Thoracic aorta (tissue), 2 donors: ENCODE measurements around the gene FOCAD. TPM values are rescaled to one million over a fixed set of nuclear protein-coding genes. Genes with fewer than 3 reads are reported as not detected.

ENCODE experiments used
- ATAC-seq: fragments of 150-250 bp; one replicate; pipeline ENCODE4 v1.8.0; 2017; ENCODE audit warnings: low read depth; ENCODE audit not compliant: insufficient number of reproducible peaks, low FRiP score
- DNase-seq: peaks from one replicate; pipeline ENCODE4 v3.0.0-alpha.2; 2020; ENCODE audit warnings: low spot score
- H3K27ac ChIP-seq, 2 donors: fragments of 200-600 bp; sonication (generic); 1 replicate in 1 of 2; 2 replicates in 1 of 2; pipeline ENCODE4 v1.5.1; 2016; ENCODE audit warnings: mild to moderate bottlenecking in 2 of 2, moderate library complexity in 2 of 2
- H3K27me3 ChIP-seq: fragments of 200-600 bp; sonication (generic); replicated peaks from 2 replicates; pipeline ENCODE4 v1.6.0; 2016; ENCODE audit warnings: mild to moderate bottlenecking; ENCODE audit not compliant: insufficient read depth
- H3K36me3 ChIP-seq: fragments of 200-600 bp; sonication (generic); one replicate; pipeline ENCODE4 v1.5.1; 2016
- H3K4me1 ChIP-seq, 2 donors: fragments of 200-600 bp; sonication (generic); 1 replicate in 1 of 2; 2 replicates in 1 of 2; pipeline versions ENCODE4 v1.5.1 to v1.6.0; 2016; ENCODE audit warnings: low read depth in 2 of 2, mild to moderate bottlenecking in 1 of 2; ENCODE audit not compliant: control insufficient read depth in 1 of 2
- H3K4me3 ChIP-seq: fragments of 200-600 bp; sonication (generic); 2 replicates; pipeline ENCODE4 v1.5.1; 2016; ENCODE audit warnings: mild to moderate bottlenecking
- H3K9me3 ChIP-seq: fragments of 200-600 bp; sonication (generic); 2 replicates; pipeline ENCODE4 v1.5.1; 2016
- total RNA-seq, 2 donors: library from RNA; depleted of rRNA; stranded (reverse); fragments of >200 nt; gene quantifications; one replicate each; pipeline versions ENCODE4 v1.1.0 to v1.2.3, GENCODE V29; 2016
- TF ChIP-seq, protein P1 (sequence below): fragments of 200-600 bp; sonication (generic); IDR thresholded peaks from one replicate; pipeline ENCODE4 v1.5.1; 2019; ENCODE audit warnings: antibody characterized with exemption

FOCAD gene
- total RNA-seq, 2 donors from 2014 or later, result 33.1 to 45.9 TPM

DNA sequence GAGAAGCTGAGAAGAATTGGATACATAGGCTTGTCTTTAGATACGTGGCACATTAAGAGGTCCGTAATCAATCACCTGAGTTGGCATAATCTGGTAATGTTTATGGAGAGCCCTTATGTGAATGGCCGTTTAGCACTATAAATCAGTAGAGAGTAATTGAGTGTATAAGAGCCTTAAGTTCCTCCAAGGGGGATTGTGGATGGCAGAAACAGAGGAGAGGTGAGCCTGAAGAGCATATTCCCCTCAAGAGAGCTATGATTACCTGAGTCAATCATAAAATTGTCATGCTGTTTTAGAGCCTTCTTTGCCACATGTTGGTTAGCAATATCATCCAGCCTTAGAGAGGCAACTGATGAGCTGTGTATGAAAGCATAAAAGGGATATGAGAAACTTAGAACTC is 58.8 kb downstream of the FOCAD start:
- H3K27ac ChIP-seq, result no peak overlapping the region
- H3K27me3 ChIP-seq, result no peaks in the 10 kb centered on the region
- H3K4me3 ChIP-seq, result no peak overlapping the region
- TF ChIP-seq, protein P1, sequence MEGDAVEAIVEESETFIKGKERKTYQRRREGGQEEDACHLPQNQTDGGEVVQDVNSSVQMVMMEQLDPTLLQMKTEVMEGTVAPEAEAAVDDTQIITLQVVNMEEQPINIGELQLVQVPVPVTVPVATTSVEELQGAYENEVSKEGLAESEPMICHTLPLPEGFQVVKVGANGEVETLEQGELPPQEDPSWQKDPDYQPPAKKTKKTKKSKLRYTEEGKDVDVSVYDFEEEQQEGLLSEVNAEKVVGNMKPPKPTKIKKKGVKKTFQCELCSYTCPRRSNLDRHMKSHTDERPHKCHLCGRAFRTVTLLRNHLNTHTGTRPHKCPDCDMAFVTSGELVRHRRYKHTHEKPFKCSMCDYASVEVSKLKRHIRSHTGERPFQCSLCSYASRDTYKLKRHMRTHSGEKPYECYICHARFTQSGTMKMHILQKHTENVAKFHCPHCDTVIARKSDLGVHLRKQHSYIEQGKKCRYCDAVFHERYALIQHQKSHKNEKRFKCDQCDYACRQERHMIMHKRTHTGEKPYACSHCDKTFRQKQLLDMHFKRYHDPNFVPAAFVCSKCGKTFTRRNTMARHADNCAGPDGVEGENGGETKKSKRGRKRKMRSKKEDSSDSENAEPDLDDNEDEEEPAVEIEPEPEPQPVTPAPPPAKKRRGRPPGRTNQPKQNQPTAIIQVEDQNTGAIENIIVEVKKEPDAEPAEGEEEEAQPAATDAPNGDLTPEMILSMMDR, result no peak
- no peaks in the 10 kb centered on the region for H3K9me3 ChIP-seq
- ATAC-seq, result no peak
- DNase-seq, result no peak
- no peaks in the 10 kb centered on the region for H3K4me1 ChIP-seq
- H3K36me3 ChIP-seq, result no peaks in the 10 kb centered on the region

DNA sequence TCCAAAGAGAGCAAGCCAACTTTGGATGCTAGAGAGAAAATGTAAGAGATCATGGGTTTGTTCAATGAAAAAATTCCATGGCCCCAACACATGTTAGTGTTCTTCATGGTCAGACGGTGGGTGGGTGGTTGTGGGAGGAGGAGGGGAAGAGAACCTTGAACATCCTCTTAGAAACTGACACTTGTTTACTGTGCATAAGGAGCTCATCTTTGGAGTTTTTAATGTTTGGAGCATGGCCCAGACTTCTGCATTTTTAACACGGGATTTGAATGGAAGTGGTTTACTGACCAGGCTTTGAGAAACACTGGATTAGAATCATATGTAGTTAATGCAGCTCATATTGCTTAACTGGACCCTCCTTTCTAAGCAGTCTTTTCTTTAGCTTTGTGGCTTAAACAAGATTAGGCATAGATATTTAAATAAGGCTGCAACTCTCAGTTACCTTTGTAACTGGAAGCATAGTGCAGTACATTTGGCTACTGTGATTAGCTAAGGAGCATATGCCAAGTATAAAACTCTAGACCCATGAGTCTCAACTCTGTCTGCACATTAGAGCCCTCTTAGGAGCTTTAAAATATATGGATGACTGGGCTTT is 60.1 kb downstream of the FOCAD start:
- Histone ChIP-seq H3K36me3 (no peaks in the 10 kb centered on the region), H3K4me1 (no peaks in the 10 kb centered on the region), H3K9me3 (no peaks in the 10 kb centered on the region), H3K27ac (no peak overlapping the region), H3K27me3 (no peaks in the 10 kb centered on the region), H3K4me3 (no peak overlapping the region)
- TF ChIP-seq, protein P1, result no peak
- DNase-seq (no peak), ATAC-seq (no peak)

DNA sequence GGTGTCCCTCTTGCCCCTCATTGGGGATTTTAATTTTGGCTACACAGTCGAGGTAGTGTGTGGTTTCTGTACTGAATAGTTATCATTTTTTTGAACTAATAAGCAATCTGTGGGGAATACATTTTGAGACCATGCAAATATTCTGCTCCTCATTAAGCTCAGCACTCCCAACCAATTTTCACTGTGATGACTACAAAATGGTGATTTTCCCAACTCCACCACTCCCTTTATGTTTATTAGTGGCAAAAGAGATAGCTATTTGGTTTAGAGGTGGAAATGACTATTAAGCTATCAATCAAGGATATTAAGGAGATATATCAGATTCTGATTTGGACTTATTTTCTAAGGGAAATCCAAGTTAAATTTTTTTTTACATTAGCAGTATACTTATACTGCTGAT is 62.9 kb downstream of the FOCAD start:
- ATAC-seq, result no peak
- H3K27ac ChIP-seq, result no peak overlapping the region

DNA sequence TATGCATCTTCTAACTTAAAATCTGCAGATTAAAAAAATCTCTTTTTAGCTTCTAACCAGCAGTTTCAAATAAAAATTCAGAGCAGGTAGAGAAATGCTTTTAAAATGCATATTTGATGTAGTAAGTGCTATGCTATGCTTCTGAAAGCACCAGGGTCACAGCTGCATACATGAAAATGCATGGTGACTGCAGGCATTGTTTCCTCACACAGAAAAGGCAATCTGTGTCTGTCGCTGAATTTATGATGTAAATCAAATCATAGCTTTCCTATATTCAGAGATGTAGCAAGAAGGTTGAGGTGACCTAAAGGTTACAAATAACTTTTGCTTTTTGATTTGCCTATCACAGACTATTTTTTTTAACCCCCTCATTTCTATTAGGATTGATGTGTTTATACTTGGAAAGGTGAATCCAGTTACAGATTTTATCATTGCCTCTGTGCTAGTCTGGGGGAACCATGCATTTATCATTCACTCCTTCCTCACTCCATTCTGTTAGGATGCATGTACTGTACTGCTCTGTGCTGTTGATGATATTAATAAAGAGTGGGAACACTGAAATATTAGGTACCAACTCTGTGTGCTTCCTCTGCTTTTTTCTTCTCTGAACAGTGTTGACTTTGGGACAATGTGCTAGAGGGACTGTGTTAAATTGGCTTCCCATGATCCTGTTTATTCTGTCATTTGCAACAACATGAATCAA is 65.6 kb downstream of the FOCAD start:
- H3K4me1 ChIP-seq, result peaks cover 0 to 15% of the 10 kb centered on the region in 2 donors
- no peak for DNase-seq
- no peaks in the 10 kb centered on the region for H3K9me3 ChIP-seq
- H3K36me3 ChIP-seq, result no peaks in the 10 kb centered on the region
- H3K27me3 ChIP-seq, result no peaks in the 10 kb centered on the region
- no peak overlapping the region for H3K4me3 ChIP-seq
- no peak overlapping the region for H3K27ac ChIP-seq
- TF ChIP-seq, protein P1, result no peak
- ATAC-seq, result no peak

More for the DNA sequence above, 62.9 kb downstream of the FOCAD start:
- Histone ChIP-seq H3K4me3 (no peak overlapping the region), H3K27me3 (no peaks in the 10 kb centered on the region), H3K9me3 (no peaks in the 10 kb centered on the region), H3K4me1 (peaks cover 0 to 15% of the 10 kb centered on the region in 2 donors), H3K36me3 (no peaks in the 10 kb centered on the region)
- no peak for DNase-seq
- TF ChIP-seq, protein P1, result no peak

DNA sequence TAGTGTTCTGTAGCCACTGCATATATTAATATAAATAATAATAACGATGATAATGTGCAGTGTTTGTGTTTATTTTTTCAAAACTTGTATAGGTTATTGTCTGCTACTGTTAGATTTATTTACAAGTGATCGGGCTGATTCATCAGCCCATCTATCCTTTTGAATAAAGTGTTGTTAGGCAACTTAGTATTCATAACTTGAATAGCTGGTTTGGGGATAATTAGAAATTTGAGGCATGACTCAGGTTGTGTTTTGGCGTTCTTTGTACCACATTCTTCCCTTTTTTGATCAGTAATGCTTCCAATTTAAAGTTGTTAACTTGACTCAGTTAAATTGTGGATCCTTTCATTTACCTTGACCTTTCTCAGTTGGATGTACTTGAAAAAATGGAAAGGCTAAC is 69.7 kb downstream of the FOCAD start:
- Histone ChIP-seq H3K36me3 (no peaks in the 10 kb centered on the region), H3K9me3 (no peaks in the 10 kb centered on the region), H3K4me1 (peaks cover 0 to 15% of the 10 kb centered on the region in 2 donors), H3K4me3 (no peak overlapping the region), H3K27ac (no peak overlapping the region), H3K27me3 (no peaks in the 10 kb centered on the region)
- TF ChIP-seq, protein P1, result no peak
- ATAC-seq (no peak), DNase-seq (no peak)
